Loucy (cell line): ENCODE measurements around the gene CPNE2.

Experiments
- H2AFZ ChIP-seq: fragments of 200-600 bp; sonication (generic); 2 replicates; pipeline ENCODE4 v1.6.0; 2016; ENCODE audit warnings: antibody characterized with exemption, mild to moderate bottlenecking, low read length, moderate library complexity
- H3F3A ChIP-seq: fragments of 200-600 bp; 2 replicates; pipeline ENCODE4 v1.6.0; 2016; ENCODE audit warnings: antibody characterized with exemption, low read depth, mild to moderate bottlenecking
- H3K27me3 ChIP-seq: fragments of 200-600 bp; sonication (generic); 2 replicates; pipeline ENCODE4 v1.6.1; 2014; ENCODE audit warnings: low read length, mild to moderate bottlenecking; ENCODE audit not compliant: insufficient read depth, poor library complexity, severe bottlenecking
- H3K36me3 ChIP-seq: fragments of 200-600 bp; sonication (generic); 2 replicates; pipeline ENCODE4 v1.6.1; 2016; ENCODE audit warnings: low read length; ENCODE audit not compliant: insufficient read depth
- H3K4me1 ChIP-seq: fragments of 200-600 bp; sonication (generic); 2 replicates; pipeline ENCODE4 v1.5.1; 2014; ENCODE audit warnings: low read length, mild to moderate bottlenecking; ENCODE audit not compliant: insufficient read depth, poor library complexity, severe bottlenecking
- H3K4me2 ChIP-seq: fragments of 200-600 bp; sonication (generic); 2 replicates; pipeline ENCODE4 v1.6.0; 2014; ENCODE audit warnings: antibody characterized with exemption, low read length, low read depth, mild to moderate bottlenecking; ENCODE audit not compliant: poor library complexity, severe bottlenecking
- H3K4me3 ChIP-seq: fragments of 200-600 bp; sonication (generic); 2 replicates; pipeline ENCODE4 v1.5.1; 2014; ENCODE audit warnings: low read length, mild to moderate bottlenecking, mixed read lengths; ENCODE audit not compliant: poor library complexity, severe bottlenecking
- H3K79me2 ChIP-seq: fragments of 200-600 bp; sonication (generic); 2 replicates; pipeline ENCODE4 v1.6.1; 2014; ENCODE audit warnings: low read length; ENCODE audit not compliant: insufficient read depth
- H3K9ac ChIP-seq: fragments of 200-600 bp; sonication (generic); 2 replicates; pipeline ENCODE4 v1.6.0; 2014; ENCODE audit warnings: mild to moderate bottlenecking, low read depth, low read length, moderate library complexity; ENCODE audit not compliant: poor library complexity, severe bottlenecking
- H3K9me2 ChIP-seq: fragments of 200-600 bp; sonication (generic); replicated peaks from 2 replicates; pipeline ENCODE4 v1.6.1; 2016; ENCODE audit warnings: low read depth, low read length, mixed read lengths
- H3K9me3 ChIP-seq: fragments of 200-600 bp; sonication (generic); 2 replicates; pipeline ENCODE4 v1.6.1; 2014; ENCODE audit warnings: mild to moderate bottlenecking, antibody characterized with exemption, low read length, low read depth; ENCODE audit not compliant: insufficient read depth
- H4K20me1 ChIP-seq: fragments of 200-600 bp; sonication (generic); 2 replicates; pipeline ENCODE4 v1.6.0; 2014; ENCODE audit warnings: antibody characterized with exemption, low read length, mild to moderate bottlenecking; ENCODE audit not compliant: insufficient read depth, poor library complexity, severe bottlenecking
- CTCF ChIP-seq: fragments of 200-600 bp; sonication (generic); conservative IDR thresholded peaks from 2 replicates; pipeline ENCODE4 v1.5.1; 2014; ENCODE audit warnings: mild to moderate bottlenecking, antibody characterized with exemption, low read length
- EZH2phosphoT487 ChIP-seq: fragments of 200-600 bp; IDR thresholded peaks from 2 replicates; pipeline ENCODE4 v1.6.1; 2018; ENCODE audit warnings: antibody characterized with exemption, mild to moderate bottlenecking, moderate library complexity, borderline replicate concordance

CPNE2 gene

GRCh38 chr16:57184887-57185445, 92.6 kb downstream of the CPNE2 start:
- no peaks in the 10 kb centered on the region for H3K9me3 ChIP-seq
- H3K4me1 ChIP-seq, result peaks cover 37% of the 10 kb centered on the region
- H3K4me3 ChIP-seq, result peak overlapping the region; percentile 94
- TF ChIP-seq EZH2phosphoT487 (no peak), CTCF (no peak)
- peak overlapping the region; percentile 94 for H3K4me2 ChIP-seq
- H3K9ac ChIP-seq, result peak overlapping the region; percentile 96
- no peaks in the 10 kb centered on the region for H3K27me3 ChIP-seq
- H4K20me1 ChIP-seq, result peaks cover 26% of the 10 kb centered on the region
- H3K36me3 ChIP-seq, result no peaks in the 10 kb centered on the region
- peaks cover 96% of the 10 kb centered on the region for H3K79me2 ChIP-seq
- H2AFZ ChIP-seq, result peak overlapping the region; percentile 92; the same call in 1 of the 2 replicates
- no peaks in the 10 kb centered on the region for H3F3A ChIP-seq
- H3K9me2 ChIP-seq, result no peaks in the 10 kb centered on the region

- Histone ChIP-seq H3K9ac (peak overlapping the region; percentile 96), H2AFZ (peak overlapping the region; percentile 92), H3K79me2 (peaks cover 96% of the 10 kb centered on the region), H3F3A (no peaks in the 10 kb centered on the region), H3K4me2 (peak overlapping the region; percentile 94), H3K9me2 (no peaks in the 10 kb centered on the region), H3K36me3 (no peaks in the 10 kb centered on the region), H3K27me3 (no peaks in the 10 kb centered on the region), H3K9me3 (no peaks in the 10 kb centered on the region), H3K4me3 (peak overlapping the region; percentile 94), H4K20me1 (peaks cover 31% of the 10 kb centered on the region), H3K4me1 (peaks cover 42% of the 10 kb centered on the region)
- TF ChIP-seq CTCF, result no peak
- no peak for TF ChIP-seq EZH2phosphoT487
Observed at GRCh38 chr16:57185446-57185944, 93.1 kb downstream of the CPNE2 start.

- H3K4me2 ChIP-seq, result peak within 1 kb of the TSS; percentile 94
- H4K20me1 ChIP-seq, result peaks cover 38% of the 10 kb centered on the region
- H3K4me3 ChIP-seq, result peak within 1 kb of the TSS; percentile 94
- no peaks in the 10 kb centered on the region for H3F3A ChIP-seq
- peak within 1 kb of the TSS; percentile 96 for H3K9ac ChIP-seq
- H3K4me1 ChIP-seq, result peaks cover 49% of the 10 kb centered on the region
- H2AFZ ChIP-seq, result peak within 1 kb of the TSS; percentile 92
- peaks cover 96% of the 10 kb centered on the region for H3K79me2 ChIP-seq
- TF ChIP-seq EZH2phosphoT487, result no peak
- no peak for TF ChIP-seq CTCF
- no peaks in the 10 kb centered on the region for H3K9me2 ChIP-seq
- no peaks in the 10 kb centered on the region for H3K9me3 ChIP-seq
- no peaks in the 10 kb centered on the region for H3K27me3 ChIP-seq
- H3K36me3 ChIP-seq, result no peaks in the 10 kb centered on the region
Observed at GRCh38 chr16:57185945-57186871, 93.8 kb downstream of the CPNE2 start, which contains the start of the genes PSME3IP1 and RSPRY1. PSME3IP1 (minus strand) TSS chr16:57186039; CDS start chr16:57173854, 12,185 bp downstream. RSPRY1 (plus strand) TSS chr16:57186329; CDS start chr16:57204659, 18,330 bp downstream.
